Limb (tissue), 2 donors: ENCODE data around the gene CCDC91.
"Not testable (repeated sequence)": the region's sequence is repeated elsewhere in the genome, so short reads cannot be mapped to it uniquely, and the experiment has no call there.

Experiments used
- DNase-seq, 2 donors: peaks; one replicate each; pipeline ENCODE4 v3.0.0-alpha.2; 2016; ENCODE audit errors: extremely low spot score in 2 of 2

Gene CCDC91

DNA sequence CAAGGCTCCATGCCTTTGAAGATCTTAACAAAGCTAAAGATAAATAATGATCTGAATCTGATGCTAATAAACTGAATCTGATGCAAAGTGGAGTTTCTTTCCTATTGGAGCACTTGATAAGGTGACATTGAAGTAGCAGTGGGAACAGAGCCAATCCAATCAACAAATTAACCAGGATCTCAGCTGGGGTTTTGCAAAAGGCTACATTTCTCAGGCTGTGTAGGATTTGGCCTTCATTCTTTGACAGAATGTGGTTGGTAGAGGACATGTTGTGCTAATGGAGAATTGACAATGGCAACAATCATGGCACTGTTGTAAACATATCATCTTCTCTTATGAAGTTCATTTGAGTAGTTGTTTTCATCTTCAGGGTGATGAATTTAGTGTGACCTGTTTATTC lies 164.9 kb downstream of the CCDC91 start:
- DNase-seq, result no peak

DNA sequence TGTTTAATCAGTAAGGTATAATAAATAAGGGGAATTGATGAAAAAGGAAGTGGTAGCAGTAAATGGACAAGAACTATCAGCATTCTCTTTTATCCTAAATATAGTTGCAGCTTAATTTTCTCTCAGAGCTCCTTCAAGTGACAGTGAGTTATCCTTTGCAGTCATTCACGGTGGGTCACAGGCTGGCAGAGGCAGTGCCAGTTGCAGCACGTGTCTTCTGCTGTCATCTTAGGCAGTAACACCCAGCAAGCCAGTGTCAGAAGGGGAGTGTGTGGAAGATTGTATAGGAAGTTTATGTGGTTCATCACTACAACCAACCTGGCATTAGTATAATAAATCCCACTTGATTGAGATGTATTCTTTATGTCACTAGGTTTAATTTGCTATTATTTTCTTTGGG lies 170.0 kb downstream of the CCDC91 start:
- no peak for DNase-seq

DNA sequence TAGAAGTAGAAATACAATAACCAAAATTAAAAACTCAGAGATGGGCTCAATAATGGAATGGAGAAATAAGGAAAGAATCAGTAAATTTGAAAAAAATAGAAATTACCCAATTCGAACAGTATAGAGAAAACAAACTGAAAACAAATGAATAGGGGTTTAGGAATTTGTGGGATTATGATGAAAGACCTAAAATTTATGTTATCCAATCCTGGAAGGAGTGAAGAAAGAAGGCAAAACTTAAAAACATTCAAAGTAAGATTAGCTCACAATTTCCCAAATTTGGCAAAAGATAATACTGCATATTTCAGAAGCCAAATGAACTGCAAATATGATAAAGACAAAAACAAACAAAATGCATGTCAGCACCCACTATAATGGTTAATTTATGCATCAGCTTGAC lies 177.1 kb downstream of the CCDC91 start:
- DNase-seq, result no peak

DNA sequence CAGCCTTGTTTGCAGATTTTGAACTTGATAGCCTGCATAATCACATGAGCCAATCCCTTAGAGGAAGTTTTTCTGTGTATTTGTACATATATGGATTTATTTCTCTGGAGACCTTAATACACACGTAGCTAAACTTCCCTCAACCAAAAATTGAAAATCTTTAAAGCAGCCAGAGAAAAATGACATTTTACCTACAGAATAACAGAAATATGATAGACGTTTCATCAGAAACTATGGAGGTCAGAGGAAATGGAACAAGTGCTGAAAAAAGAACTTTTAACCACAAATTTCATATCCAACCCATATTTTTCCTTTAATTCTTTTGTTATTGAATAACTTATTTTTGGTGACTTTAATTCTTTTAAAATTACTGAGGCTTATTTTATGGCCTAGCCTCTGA lies 177.7 kb downstream of the CCDC91 start:
- no peak for DNase-seq

DNA sequence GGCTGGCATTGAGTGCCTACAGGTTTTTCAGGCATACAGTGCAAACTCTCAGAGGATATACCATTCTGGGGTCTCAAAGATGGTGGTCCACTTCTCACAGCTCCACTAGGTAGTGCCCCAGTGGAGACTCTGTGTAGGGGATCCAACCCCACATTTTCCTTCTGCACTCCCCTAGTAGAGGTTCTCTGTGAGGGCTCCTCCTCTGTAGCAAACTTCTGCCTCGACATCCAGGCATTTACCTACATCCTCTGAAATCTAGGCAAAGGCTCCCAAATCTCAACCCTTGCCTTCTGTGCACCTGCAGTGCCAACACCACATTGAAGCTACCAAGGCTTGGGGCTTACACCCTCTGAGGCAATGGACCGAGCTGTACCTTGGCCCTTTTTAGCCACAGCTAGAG lies 179.2 kb downstream of the CCDC91 start:
- no peak for DNase-seq

DNA sequence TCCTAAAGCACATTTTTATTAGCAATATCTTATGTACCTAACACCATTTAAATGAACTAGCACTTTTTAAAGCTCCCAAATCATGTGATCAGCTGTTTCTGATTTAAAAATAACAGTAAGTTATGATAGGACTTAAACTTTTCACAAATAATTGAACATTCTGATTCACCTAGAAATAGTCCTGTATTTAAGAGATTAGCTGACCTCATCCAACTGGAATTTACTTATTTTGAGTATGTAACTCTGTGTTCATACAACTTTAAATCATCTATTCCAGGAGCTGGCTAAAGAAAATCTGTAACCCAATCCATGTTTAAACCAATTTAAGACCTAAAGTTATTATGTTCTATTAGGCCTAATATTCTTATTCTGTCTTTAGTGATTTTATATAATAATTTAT lies 184.3 kb downstream of the CCDC91 start:
- DNase-seq, result peak in 1 of 2 donors; percentile 21

DNA sequence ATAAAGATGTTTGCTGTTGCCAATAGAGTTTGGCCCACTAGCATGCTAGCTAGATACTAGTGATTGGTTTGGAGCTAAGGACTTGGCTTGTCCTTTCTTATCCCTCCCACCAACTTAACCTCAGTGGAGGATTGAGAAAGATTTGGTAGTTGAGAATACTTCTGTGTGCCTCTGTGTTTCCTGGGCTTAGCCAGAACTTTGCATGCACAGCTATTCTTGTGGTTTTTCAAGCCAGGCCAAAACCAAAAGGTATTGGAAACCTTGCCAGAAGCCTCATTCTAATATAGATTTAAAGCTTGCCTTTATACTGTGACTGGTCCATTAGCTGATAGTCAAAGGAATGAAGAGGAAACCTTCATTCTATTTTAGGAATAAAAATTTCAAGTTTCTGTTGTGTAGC lies 188.5 kb downstream of the CCDC91 start:
- no peak for DNase-seq

DNA sequence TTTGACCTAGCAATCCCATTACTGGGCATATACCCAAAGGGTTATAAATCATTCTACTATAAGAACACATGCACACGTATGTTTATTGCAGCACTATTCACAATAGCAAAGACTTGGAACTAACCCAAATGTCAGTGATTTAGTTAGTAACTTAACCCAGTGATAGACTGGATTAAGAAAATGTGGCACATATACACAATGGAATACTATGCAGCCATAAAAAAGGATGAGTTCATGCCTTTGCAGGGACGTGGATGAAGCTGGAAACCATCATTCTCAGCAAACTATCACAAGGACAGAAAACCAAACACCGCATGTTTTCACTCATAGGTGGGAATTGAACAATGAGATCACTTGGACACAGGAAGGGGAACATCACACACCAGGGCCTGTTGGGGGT lies 189.5 kb downstream of the CCDC91 start:
- not testable (repeated sequence) for DNase-seq

DNA sequence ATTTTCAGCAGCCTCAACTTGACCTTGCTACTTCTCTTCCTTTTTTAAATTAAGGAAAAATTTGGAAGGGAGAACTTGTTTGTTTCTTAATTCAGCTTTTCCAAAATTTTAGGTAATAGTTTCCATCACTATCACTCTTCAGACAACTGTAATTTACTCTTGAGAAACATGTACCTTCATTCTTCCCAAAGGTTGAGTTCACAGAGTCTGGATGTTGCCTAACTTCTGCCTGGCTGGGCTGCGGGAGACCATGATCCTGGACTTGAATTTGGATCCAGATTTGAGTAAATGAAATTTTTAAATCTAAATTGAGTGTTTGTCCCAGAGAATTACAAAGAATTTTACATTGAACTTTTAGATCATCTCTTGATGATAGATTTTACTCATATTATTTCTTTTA lies 193.1 kb downstream of the CCDC91 start:
- DNase-seq, result no peak

DNA sequence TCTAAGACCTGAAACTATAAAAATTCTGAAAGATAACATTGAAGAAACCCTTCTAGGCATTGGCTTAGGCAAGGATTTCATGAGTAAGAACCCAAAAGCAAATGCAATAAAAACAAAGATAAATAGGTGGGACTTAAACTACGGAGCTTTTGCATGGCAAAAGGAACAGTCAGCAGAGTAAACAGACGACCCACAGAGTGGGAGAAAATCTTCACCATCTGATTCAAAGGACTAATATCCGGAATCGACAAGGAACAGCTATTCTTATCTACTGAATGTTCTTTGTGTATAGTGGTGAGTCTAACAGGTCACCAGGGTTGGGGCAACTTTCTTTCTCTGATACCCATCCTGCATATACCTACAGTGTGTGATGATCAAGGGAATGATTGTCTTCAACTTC lies 198.6 kb downstream of the CCDC91 start:
- DNase-seq, result no peak

DNA sequence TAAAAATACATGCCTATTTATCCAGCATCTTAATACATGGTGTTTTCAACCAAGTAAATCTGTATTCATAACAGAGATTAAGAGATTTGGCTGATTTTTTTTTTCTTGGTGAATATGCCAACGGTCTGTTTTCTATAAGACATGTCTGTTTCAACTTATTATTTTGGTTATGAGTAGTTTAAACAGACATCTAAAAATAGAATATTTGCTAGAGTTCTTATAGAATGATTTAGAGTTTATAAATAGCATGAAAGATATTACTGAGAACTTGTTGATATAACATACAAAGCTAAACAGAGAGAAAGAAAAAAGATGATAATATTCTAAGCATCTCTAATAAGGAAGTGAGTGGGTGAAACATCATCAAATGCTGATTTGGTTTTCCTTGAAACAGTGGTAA lies 199.9 kb downstream of the CCDC91 start:
- peak in 1 of 2 donors; percentile 7 for DNase-seq

DNA sequence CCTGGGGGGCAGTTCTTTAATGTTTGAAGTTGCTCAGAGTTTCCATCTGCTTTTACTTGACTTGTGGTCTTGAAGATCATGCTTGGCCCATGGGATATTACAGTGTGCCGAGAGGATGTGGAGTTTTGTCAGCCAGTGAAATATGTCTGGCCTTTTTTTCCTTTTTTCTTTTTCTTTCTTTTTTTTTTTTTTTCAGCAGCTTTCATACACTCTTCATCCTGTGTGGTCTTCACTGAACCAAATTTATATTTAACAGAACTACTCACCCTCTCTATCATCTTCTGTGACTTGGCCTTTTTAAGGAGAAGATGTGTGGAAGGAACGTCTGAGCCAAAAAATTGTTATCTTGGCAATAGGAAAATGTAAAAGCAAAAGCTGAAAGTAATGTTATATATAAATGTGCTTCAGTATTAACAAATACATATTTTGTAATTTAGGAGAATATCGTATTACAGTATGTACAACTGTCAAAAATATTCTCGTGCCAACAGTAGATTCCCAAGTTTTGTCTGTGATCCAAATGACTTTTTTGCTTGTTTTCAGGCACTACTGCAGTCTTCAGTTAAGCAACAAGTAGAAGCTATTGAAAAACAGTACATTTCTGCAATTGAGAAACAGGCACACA lies 200.6 kb downstream of the CCDC91 start:
- DNase-seq, result peak in 1 of 2 donors; percentile 53

DNA sequence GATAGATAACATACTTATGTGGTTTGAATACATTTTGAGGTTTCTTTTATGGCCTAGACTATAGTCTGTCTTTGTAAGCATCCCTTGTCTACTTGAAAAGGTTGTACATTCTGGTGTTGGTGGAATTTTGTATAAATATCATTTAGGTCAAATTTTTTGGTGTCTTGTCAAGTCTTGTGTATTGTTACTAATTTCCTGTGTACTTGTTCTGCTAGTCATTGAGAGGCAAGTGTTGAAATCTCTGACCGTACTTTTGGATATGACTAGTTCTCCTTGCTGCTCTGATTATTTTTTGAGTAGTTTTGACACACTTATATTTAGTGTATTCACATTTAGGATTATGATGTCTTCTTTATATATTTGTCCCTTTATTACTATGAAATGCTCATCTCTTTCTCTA lies 219.6 kb downstream of the CCDC91 start:
- DNase-seq, result no peak

DNA sequence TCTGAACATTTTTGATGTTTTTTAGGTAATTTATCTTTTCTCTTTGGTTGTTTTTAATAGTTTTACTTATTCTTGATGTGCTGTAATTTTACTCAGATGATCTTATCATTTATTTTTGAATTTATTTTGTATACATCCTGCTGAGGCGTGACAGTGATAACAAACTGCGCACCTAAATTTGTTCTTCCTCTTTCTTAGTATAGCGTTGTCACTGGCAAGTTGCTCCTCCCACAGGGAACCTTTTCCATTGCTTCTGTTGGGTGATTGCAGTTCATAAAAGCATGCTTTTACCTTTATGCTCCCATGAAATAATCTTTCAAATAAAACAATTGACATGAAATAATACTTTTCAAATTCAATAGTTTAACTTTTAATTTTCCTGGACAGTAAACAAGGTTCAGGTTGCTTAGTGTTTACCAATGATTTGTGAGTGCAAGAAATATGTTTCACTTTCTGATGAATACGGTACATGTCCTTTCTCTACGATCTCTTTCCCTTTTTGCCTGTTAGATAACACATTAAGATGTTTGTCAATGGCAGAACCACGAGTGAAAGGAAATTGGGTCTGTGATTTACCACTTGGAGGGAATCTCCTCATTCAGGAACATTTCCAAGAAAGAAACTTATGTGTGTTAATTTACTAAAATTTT lies 223.3 kb downstream of the CCDC91 start:
- no peak for DNase-seq

DNA sequence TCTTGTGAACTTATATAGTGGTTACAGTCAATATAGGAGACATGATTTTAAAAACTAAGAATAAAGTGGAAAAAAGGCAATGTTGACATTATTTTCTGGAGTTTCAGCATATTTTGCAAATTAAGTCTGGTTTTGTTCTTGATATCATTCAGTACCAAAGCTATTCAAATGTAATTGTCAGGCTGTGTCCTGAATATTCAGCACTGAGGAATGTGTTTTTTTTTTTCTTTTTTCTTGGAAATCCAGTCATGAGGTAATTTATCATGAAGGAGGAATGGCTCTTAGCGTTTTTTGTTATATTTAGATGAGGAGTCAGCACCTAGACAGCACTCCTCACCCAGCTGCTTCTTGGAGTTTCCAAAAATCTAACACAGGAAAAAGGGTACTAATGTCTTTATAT lies 225.5 kb downstream of the CCDC91 start:
- DNase-seq, result no peak

DNA sequence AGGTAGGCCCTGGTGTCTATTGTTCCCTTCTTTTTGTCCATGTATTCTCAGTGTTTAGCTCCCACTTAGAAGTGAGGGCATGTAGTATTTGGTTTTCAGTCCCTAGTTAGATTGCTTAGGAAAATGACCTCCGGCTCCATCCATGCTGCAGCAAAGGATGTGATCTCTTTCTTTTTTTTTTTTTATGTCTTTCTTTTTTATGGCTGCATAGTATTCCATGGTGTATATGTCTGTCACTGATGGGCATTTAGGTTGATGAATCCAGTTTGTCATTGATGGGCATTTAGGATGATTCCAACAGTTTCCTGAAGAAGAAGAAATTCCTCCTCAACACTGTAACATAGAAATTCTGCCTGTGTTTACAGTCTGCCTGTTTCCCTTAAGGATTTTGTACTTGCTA lies 231.1 kb downstream of the CCDC91 start:
- DNase-seq, result no peak

DNA sequence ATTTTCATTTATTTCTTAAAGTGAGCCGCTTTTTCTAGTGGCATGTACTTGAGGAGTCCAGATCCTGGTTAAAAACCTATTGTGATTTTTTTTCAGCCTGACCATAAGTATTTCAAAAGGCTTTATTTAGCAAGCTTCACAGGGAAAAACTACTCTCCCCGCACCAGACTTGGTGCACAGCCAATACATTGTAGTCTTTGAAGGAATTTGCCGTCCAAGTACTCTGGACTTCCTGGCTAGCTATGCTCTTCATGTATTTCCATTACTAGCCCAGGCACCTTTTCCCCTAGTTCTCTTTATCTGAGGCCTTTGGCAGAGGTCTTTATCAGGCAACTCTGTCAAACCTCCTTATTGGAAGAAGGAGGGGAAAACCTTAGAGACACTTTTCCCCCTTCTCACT lies 234.7 kb downstream of the CCDC91 start:
- DNase-seq, result peak in 1 of 2 donors; percentile 3

DNA sequence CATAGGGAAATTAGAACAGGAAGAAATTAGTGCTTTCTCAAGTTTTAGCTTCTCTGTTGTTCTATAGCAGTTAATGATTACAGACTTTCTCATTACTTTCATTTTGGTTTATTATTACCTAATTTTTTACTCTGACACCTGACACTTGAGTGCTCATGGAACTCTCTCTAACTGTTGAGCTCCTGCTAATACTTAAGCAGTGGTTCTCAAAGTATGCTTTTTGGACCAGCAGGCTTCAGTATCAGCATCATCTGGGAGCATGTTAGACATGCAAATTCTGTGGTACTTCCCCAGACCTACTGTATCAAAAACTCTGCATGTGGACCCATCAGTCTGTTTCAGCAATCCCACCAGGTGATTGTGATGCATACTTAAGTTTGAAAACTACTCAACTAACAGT lies 235.3 kb downstream of the CCDC91 start:
- no peak for DNase-seq

DNA sequence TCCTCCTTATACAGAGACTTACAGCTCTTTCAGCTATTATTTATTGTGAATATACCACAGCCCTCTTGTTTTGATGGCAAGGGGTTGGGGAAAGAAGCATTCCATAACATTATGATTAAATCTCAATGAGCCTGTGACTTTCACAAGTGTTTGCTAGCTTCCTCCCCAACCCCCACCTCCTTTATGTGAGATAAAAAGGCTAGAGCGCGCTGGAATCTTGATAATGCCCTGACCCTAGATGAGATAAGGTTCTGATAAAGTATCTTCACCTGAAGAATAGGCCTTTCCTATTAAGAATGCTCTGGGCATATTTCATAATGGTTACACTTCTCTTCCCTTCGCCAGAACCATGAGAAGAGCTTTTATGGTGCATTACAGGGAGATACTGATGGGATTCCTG lies 236.8 kb downstream of the CCDC91 start:
- DNase-seq, result no peak

DNA sequence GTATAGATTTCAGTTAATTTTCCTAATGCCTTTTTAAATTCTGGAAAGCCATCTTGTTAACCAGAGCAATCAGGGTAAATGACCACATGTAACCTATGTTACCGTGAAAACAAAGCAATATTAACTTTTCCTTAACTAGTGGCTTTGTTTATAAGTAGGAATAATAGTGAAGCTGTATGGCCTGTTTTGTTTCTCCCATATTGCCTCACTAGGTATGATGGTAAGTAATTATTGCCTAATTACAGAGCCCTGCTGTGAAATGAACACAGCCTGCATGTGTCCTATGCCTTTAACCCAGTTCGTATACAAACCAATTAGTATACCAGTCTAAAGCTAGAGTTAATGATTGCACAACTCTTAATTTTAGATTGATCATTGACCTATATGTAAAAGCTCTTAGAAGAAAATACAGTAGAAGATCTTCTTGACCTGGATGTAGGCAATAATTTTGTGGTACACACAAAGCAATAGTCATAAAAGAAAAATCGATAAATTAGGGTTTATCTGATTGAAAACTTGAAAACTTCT lies 249.9 kb downstream of the CCDC91 start:
- no peak for DNase-seq

DNA sequence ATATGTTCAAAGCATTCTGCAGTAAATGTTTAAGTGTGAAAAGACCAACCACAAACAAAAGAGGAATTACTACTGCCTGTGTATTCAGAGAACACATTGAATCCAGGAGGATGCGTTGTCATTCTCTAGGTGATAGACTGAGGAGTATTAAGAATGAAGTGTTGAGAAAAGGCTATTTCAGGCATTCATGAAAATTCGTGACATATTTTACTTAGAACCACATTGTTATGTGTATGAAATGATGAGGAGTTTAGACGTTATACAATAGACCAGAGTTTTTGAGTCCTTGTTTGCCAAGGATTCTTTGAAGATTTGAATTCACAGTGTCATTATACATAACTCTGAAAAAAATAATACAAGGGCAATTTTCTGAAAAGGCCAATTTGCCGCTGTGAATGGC lies 251.8 kb downstream of the CCDC91 start:
- no peak for DNase-seq

DNA sequence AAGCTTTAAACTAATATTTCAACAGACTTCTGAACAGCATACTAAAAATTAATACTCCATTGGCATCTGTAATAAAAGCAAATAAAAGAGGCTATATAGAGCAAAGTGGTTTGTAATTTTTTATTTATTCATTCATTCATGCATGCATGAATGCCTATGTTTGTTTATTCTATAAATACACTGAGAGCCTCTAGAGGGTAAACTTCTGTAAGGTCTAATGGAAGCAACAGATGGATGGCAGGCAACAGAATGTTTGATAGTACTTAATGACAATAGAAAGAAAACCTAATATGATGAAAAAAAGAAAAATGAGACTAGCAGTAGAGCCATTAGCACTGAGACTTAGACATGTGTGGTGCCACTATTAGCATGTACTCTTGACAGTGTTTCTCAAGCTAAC lies 253.1 kb downstream of the CCDC91 start:
- no peak for DNase-seq

DNA sequence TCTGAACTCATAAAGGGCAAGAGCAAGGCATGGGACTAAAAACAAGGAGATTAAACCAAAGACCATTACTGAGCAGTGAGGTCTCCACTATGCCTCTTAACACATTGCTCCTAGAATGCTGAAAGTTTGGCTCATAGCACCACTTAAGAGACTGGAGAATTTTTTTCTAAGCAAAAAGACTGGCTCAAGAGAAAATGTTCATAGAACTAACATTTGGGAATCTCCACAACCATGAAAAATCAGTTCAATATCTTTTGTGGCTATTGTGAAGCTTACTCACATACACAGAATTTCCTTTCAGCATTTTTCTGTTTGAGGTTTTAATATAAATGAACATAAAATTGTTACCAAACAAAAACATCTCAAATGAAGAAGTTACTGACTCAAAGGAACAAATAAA lies 255.8 kb downstream of the CCDC91 start:
- DNase-seq, result no peak
